ENCODE measurements around the gene MAP6.
"Not testable (repeated sequence)": the region's sequence is repeated elsewhere in the genome, so short reads cannot be mapped to it uniquely, and the experiment has no call there.

The MAP6 gene

DNA sequence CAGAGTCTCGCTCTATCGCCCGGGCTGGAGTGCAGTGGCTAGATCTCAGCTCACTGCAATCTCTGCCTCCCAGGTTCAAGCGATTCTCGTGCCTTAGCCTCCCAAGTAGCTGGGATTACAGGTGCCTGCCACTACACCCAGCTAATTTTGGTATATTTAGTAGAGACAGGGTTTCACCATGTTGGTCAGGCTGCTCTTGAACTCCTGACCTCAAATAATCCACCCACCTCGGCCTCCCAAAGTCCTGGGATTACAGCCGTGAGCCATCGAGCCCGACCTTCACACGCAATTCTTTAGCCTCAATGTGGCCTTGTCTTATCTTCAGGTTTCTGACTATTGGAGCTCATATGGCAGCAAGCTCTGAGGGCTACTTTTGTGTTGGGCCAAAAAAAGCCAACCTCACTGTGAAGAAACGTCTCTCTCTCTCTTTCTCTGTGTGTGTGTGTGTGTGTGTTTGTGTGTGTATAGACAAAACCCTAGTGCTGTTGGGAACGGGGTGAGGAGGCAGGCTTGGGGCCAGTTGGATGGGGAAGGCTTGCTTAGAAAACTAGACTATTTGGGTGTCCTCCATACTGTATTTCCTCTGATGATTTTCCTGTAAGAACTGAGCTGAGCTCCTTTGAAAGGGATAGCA, 84.1 kb downstream of the MAP6 start:
- H3K27ac ChIP-seq (ENCODE audit: insufficient read depth, low read depth, low read length, poor library complexity, severe bottlenecking), result not testable (repeated sequence)

DNA sequence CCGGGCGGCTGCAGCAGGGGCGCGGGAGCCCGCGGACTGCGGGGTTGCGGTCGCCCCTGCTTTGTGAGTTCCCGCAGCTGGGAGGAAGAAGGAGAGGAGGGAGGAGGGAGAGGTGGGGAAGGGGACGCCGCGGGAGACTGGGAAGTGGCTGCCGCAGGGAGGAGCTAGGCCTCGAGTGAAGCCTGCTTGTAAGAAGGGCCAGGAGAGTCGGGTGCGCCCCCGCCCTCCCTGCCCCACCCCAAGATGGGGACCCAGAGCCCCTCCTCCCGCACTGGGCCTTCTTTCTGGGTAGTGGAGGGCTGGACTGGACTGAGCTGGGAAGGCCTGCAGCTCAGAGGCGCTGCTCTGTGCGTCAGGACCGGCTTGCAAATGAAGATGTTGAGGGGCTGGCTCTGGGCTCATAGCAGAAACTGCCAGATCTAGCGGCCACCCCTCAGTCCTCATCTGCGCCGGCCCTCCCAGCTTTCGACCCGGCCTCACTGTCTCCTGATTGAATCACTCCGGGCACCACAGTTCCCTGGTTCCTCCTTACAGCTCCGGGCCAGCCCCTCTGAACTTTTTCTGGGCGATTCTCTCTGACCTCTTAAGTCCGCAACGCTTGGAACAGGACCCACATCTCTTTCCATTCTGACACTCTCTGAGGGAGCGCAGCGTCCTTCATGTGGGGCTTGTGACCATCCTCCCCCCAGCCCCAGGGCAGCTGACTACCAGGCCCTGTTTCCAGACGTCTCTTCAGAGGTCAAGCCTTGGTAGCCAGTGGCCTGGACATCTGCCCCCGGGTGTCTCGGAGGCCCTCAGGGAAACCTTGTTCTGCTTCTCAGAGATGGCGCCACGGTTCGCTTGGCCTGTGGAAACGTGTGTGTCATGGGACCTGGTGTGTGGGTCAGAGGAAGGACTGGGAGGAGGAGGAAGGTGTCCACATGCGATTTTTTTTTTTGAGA, 84.8 kb downstream of the MAP6 start:
- Histone ChIP-seq H3K4me3 (ENCODE audit: insufficient read depth, low read depth, low read length) (peak overlapping the region; percentile 66), H3K4me1 (ENCODE audit: control insufficient read depth, insufficient read depth, low read length) (peaks cover 6% of the 10 kb centered on the region), H3K27ac (ENCODE audit: insufficient read depth, low read depth, low read length, poor library complexity, severe bottlenecking) (peak overlapping the region; percentile 84), H3K9me3 (ENCODE audit: control insufficient read depth, low read length) (no peaks in the 10 kb centered on the region), H3K36me3 (ENCODE audit: control insufficient read depth, insufficient read depth, low read length) (no peaks in the 10 kb centered on the region), H3K27me3 (ENCODE audit: control insufficient read depth, insufficient read depth, low read length, poor library complexity, severe bottlenecking) (no peaks in the 10 kb centered on the region)
- 27 to 29% methylated on average over 40 to 42 of the region's 42 CpGs for WGBS, 2 experiments

More for the DNA sequence above, 84.1 kb downstream of the MAP6 start:
- not testable (repeated sequence) for H3K36me3 ChIP-seq (ENCODE audit: control insufficient read depth, insufficient read depth, low read length); H3K9me3 ChIP-seq (ENCODE audit: control insufficient read depth, low read length); H3K4me3 ChIP-seq (ENCODE audit: insufficient read depth, low read depth, low read length); H3K4me1 ChIP-seq (ENCODE audit: control insufficient read depth, insufficient read depth, low read length); H3K27me3 ChIP-seq (ENCODE audit: control insufficient read depth, insufficient read depth, low read length, poor library complexity, severe bottlenecking)
- 92 to 93% methylated on average over 12 of the region's 12 CpGs for WGBS, 2 experiments

DNA sequence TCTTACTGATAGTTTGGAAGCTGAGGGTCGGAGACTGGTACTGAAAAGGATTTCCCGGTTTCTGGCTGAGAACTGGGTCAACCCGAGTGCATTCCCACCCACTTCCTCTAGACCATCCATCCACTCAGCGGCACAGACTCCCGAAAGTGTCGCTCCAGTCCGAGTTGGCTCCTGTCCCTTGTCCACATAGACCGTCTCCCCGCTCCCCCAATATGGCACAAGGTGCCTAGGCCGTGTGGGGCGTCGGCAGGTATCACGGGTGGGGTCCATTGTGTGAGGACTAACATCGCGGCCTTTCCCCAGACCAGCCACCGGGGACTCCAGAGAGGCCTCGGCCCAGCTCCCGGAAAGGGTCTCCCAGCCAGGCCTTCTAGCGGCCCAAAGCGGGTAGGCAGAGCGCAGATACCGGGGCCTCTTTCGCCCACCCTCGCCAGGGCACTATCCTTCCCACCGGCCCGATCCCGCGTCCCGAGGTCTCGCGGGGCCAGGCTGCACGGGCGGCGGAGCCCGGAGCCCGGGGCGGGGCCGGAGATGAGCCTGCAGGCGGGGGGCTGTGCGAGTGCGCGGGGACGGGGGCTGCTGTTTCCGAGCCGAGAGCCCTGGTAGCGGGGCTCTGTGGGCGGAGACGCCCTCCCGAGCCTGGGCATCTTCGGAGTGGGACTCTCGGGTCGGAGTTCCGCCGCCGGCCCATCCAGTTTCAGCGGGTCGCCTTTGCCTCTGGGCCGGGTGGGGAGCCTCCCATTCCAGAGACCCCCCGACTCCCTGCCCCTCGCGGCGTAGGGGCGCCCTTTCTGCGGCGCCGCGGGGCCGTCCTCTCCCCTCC, 85.7 kb downstream of the MAP6 start:
- WGBS, 2 experiments, result 5 to 6% methylated on average over 68 of the region's 68 CpGs

DNA sequence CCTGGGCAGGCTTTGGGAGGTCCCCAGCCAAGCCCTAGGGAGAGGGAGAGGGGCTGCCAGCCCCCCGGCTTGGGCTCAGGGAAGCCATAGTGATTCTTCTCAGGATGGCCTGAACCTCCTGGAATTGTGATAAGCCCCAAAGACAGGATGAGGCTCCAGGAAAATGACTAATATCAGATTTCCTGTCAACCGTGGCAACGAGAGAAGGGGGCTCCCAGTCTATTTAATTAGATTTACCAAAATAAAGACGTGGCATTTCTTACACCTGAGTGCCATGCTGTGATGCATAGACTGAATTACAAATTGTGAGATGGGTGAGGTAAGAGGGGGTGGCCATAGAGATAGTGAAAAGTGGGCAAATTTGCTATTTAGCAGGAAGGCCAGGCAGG, 86.3 kb downstream of the MAP6 start:
- 75 to 81% methylated on average over 4 of the region's 4 CpGs for WGBS, 2 experiments
- H3K27ac ChIP-seq (ENCODE audit: insufficient read depth, low read depth, low read length, poor library complexity, severe bottlenecking), result no peak overlapping the region
- H3K36me3 ChIP-seq (ENCODE audit: control insufficient read depth, insufficient read depth, low read length), result no peaks in the 10 kb centered on the region
- H3K4me3 ChIP-seq (ENCODE audit: insufficient read depth, low read depth, low read length), result peak overlapping the region; percentile 66
- H3K9me3 ChIP-seq (ENCODE audit: control insufficient read depth, low read length), result no peaks in the 10 kb centered on the region
- no peaks in the 10 kb centered on the region for H3K27me3 ChIP-seq (ENCODE audit: control insufficient read depth, insufficient read depth, low read length, poor library complexity, severe bottlenecking)
- H3K4me1 ChIP-seq (ENCODE audit: control insufficient read depth, insufficient read depth, low read length), result peaks cover 6% of the 10 kb centered on the region

More for the DNA sequence above, 85.7 kb downstream of the MAP6 start:
- Histone ChIP-seq H3K36me3 (ENCODE audit: control insufficient read depth, insufficient read depth, low read length) (no peaks in the 10 kb centered on the region), H3K27ac (ENCODE audit: insufficient read depth, low read depth, low read length, poor library complexity, severe bottlenecking) (peak overlapping the region; percentile 84), H3K4me1 (ENCODE audit: control insufficient read depth, insufficient read depth, low read length) (peaks cover 6% of the 10 kb centered on the region), H3K9me3 (ENCODE audit: control insufficient read depth, low read length) (no peaks in the 10 kb centered on the region), H3K4me3 (ENCODE audit: insufficient read depth, low read depth, low read length) (peak overlapping the region; percentile 66), H3K27me3 (ENCODE audit: control insufficient read depth, insufficient read depth, low read length, poor library complexity, severe bottlenecking) (no peaks in the 10 kb centered on the region)

DNA sequence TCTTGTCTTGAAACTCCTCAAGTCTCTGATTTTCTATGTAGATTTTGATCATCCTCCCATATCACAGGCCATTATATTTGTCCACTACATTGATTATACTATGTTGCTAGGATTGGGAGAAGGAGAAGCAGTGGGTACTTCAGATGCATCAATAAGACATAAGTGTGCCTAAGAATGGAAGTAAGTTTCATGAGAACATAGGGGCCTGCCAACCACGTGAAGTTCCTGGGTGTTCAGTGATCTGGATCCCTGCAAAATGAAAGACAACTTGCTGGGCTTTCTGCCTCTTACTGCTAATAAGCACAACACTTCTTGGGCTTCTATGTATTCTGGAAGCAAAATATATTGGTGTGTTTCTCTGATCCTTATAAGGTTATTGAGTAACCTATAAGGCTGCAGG, 89.0 kb downstream of the MAP6 start:
- WGBS, 2 experiments, result 77 to 85% methylated on average over 1 of the region's 1 CpG
- no peaks in the 10 kb centered on the region for H3K36me3 ChIP-seq (ENCODE audit: control insufficient read depth, insufficient read depth, low read length)
- no peaks in the 10 kb centered on the region for H3K27me3 ChIP-seq (ENCODE audit: control insufficient read depth, insufficient read depth, low read length, poor library complexity, severe bottlenecking)
- H3K27ac ChIP-seq (ENCODE audit: insufficient read depth, low read depth, low read length, poor library complexity, severe bottlenecking), result no peak overlapping the region
- H3K4me3 ChIP-seq (ENCODE audit: insufficient read depth, low read depth, low read length), result no peak overlapping the region
- H3K9me3 ChIP-seq (ENCODE audit: control insufficient read depth, low read length), result no peaks in the 10 kb centered on the region
- peaks cover under 1% of the 10 kb centered on the region for H3K4me1 ChIP-seq (ENCODE audit: control insufficient read depth, insufficient read depth, low read length)

- Histone ChIP-seq H3K4me3 (ENCODE audit: insufficient read depth, low read depth, low read length) (no peak overlapping the region), H3K36me3 (ENCODE audit: control insufficient read depth, insufficient read depth, low read length) (no peaks in the 10 kb centered on the region), H3K4me1 (ENCODE audit: control insufficient read depth, insufficient read depth, low read length) (no peaks in the 10 kb centered on the region), H3K9me3 (ENCODE audit: control insufficient read depth, low read length) (no peaks in the 10 kb centered on the region), H3K27ac (ENCODE audit: insufficient read depth, low read depth, low read length, poor library complexity, severe bottlenecking) (no peak overlapping the region), H3K27me3 (ENCODE audit: control insufficient read depth, insufficient read depth, low read length, poor library complexity, severe bottlenecking) (no peaks in the 10 kb centered on the region)
- WGBS, 2 experiments, result 85 to 100% methylated on average over 1 of the region's 1 CpG
These were observed 89.9 kb downstream of the MAP6 start for GRCh38 chr11:75578977-75579376.

GRCh38 chr11:75577207-75577606, 91.6 kb downstream of the MAP6 start:
- 35 to 45% methylated on average over 6 to 10 of the region's 10 CpGs for WGBS, 2 experiments
- no peaks in the 10 kb centered on the region for H3K4me1 ChIP-seq (ENCODE audit: control insufficient read depth, insufficient read depth, low read length)
- H3K4me3 ChIP-seq (ENCODE audit: insufficient read depth, low read depth, low read length), result no peak overlapping the region
- H3K27me3 ChIP-seq (ENCODE audit: control insufficient read depth, insufficient read depth, low read length, poor library complexity, severe bottlenecking), result no peaks in the 10 kb centered on the region
- H3K36me3 ChIP-seq (ENCODE audit: control insufficient read depth, insufficient read depth, low read length), result peaks cover 10% of the 10 kb centered on the region
- H3K27ac ChIP-seq (ENCODE audit: insufficient read depth, low read depth, low read length, poor library complexity, severe bottlenecking), result no peak overlapping the region
- no peaks in the 10 kb centered on the region for H3K9me3 ChIP-seq (ENCODE audit: control insufficient read depth, low read length)

- no peak overlapping the region for H3K27ac ChIP-seq (ENCODE audit: insufficient read depth, low read depth, low read length, poor library complexity, severe bottlenecking)
- WGBS, 2 experiments, result 39 to 44% methylated on average over 8 of the region's 8 CpGs
These were observed 92.3 kb downstream of the MAP6 start for GRCh38 chr11:75576499-75576918.

DNA sequence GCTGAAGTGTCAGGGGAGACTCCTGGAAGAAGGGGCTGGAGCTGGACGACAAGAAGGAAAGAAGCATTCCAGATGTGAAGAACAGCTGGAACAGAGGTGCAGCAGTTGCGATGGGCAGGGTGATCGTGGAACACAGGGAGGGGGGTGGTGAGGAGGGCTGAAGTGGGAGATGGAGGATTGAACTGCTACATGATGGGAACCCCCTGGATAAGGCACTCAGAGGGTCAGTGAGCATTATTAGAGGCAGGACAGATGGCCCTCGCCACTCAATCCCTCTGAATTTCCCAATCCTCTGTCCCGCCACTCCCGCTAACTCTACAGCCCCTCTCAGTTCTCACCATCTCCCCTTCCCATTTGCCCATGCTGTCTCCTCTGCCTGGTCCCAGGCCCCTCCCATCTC, 92.8 kb downstream of the MAP6 start:
- H3K27me3 ChIP-seq (ENCODE audit: control insufficient read depth, insufficient read depth, low read length, poor library complexity, severe bottlenecking), result no peaks in the 10 kb centered on the region
- peaks cover 21% of the 10 kb centered on the region for H3K36me3 ChIP-seq (ENCODE audit: control insufficient read depth, insufficient read depth, low read length)
- H3K4me1 ChIP-seq (ENCODE audit: control insufficient read depth, insufficient read depth, low read length), result no peaks in the 10 kb centered on the region
- no peaks in the 10 kb centered on the region for H3K9me3 ChIP-seq (ENCODE audit: control insufficient read depth, low read length)
- H3K4me3 ChIP-seq (ENCODE audit: insufficient read depth, low read depth, low read length), result no peak overlapping the region
- no peak overlapping the region for H3K27ac ChIP-seq (ENCODE audit: insufficient read depth, low read depth, low read length, poor library complexity, severe bottlenecking)
- WGBS, 2 experiments, result 88 to 89% methylated on average over 6 of the region's 6 CpGs

More at GRCh38 chr11:75576499-75576918, 92.3 kb downstream of the MAP6 start:
- H3K4me3 ChIP-seq (ENCODE audit: insufficient read depth, low read depth, low read length), result no peak overlapping the region
- H3K27me3 ChIP-seq (ENCODE audit: control insufficient read depth, insufficient read depth, low read length, poor library complexity, severe bottlenecking), result no peaks in the 10 kb centered on the region
- no peaks in the 10 kb centered on the region for H3K9me3 ChIP-seq (ENCODE audit: control insufficient read depth, low read length)
- H3K36me3 ChIP-seq (ENCODE audit: control insufficient read depth, insufficient read depth, low read length), result peaks cover 16% of the 10 kb centered on the region
- no peaks in the 10 kb centered on the region for H3K4me1 ChIP-seq (ENCODE audit: control insufficient read depth, insufficient read depth, low read length)
